Caco-2 (cell line): ENCODE measurements around the gene CABP1. TPM values are rescaled to one million over a fixed set of nuclear protein-coding genes. Genes with fewer than 3 reads are reported as not detected.
A peak's percentile ranks its signal among the peaks of the same experiment; 100 is the strongest.

Experiments
- BruUV-seq: library from RNA; stranded (reverse); fragments of 400-500 nt; replicated peaks from 2 replicates; lab custom pipeline; 2021; lab: Mats Ljungman, UMichigan
- CTCF ChIA-PET: fragments of 300-600 bp; sonication (Branson Sonifier 250); formaldehyde crosslinking; loops from one replicate; lab custom pipeline; 2022; ENCODE audit warnings: antibody characterized with exemption; lab: Charles Lee
- POLR2A ChIA-PET: fragments of 300-600 bp; sonication (Branson Sonifier 250); formaldehyde crosslinking; loops from one replicate; lab custom pipeline; 2022; ENCODE audit warnings: antibody characterized with exemption; lab: Charles Lee
- DNase-seq, 2 experiments: peaks; one replicate each; pipeline versions ENCODE4 v3.0.0 to v3.0.0-alpha.2; 2020 to 2022
- H3K27me3 ChIP-seq: replicated peaks from 2 replicates; pipeline ENCODE4 v1.6.0; 2011; ENCODE audit warnings: low read length; ENCODE audit not compliant: control insufficient read depth, insufficient read depth
- H3K36me3 ChIP-seq: 2 replicates; pipeline ENCODE4 v1.5.1; 2011; ENCODE audit warnings: low read length; ENCODE audit not compliant: control insufficient read depth, insufficient read depth
- H3K4me1 ChIP-seq: fragments of 250-450 bp; sonication (Bioruptor Pico); 2 replicates; pipeline ENCODE4 v1.5.1; 2020; ENCODE audit warnings: mild to moderate bottlenecking
- H3K4me3 ChIP-seq: 2 replicates; pipeline ENCODE4 v1.5.1; 2011; ENCODE audit warnings: low read depth, mild to moderate bottlenecking, control low read depth, low read length
- H3K9me3 ChIP-seq: fragments of 250-450 bp; sonication (Bioruptor Pico); 2 replicates; pipeline ENCODE4 v1.5.1; 2020; ENCODE audit warnings: mild to moderate bottlenecking, moderate library complexity
- H3K27ac Mint-ChIP-seq: one replicate; pipeline ENCODE4 v1.8.0; 2022; ENCODE audit warnings: mixed read lengths; ENCODE audit not compliant: unreplicated experiment
- H3K27me3 Mint-ChIP-seq: one replicate; pipeline ENCODE4 v1.8.0; 2022; ENCODE audit warnings: mixed read lengths; ENCODE audit not compliant: insufficient read depth, unreplicated experiment
- H3K36me3 Mint-ChIP-seq: one replicate; pipeline ENCODE4 v1.8.0; 2022; ENCODE audit warnings: mild to moderate bottlenecking, mixed read lengths; ENCODE audit not compliant: insufficient read depth, unreplicated experiment
- H3K4me1 Mint-ChIP-seq: one replicate; pipeline ENCODE4 v1.8.0; 2022; ENCODE audit warnings: low read depth, mixed read lengths; ENCODE audit not compliant: unreplicated experiment
- H3K4me3 Mint-ChIP-seq: one replicate; pipeline ENCODE4 v1.8.0; 2022; ENCODE audit warnings: mild to moderate bottlenecking, moderate library complexity, mixed read lengths; ENCODE audit not compliant: unreplicated experiment
- H3K9me3 Mint-ChIP-seq: one replicate; pipeline ENCODE4 v1.8.0; 2022; ENCODE audit warnings: mixed read lengths; ENCODE audit not compliant: unreplicated experiment
- intact Hi-C: fragments of 100-400 bp; cut with micrococcal nuclease; formaldehyde crosslinking; loops from one replicate; pipeline ENCODE4 v1.10.0; 2022; ENCODE audit not compliant: unreplicated experiment
- total RNA-seq: library from RNA; stranded (reverse); gene quantifications from 2 replicates; pipeline ENCODE4 v1.2.3, GENCODE V29; 2022
- TF ChIP-seq, protein P1 (sequence below), 2 experiments: fragments of 200-600 bp in 1 of 2; IDR thresholded peaks; 1 replicate in 1 of 2; 2 replicates in 1 of 2; pipeline versions ENCODE4 v1.5.1 to v1.8.0; 2011 to 2022; ENCODE audit warnings: antibody characterized with exemption in 1 of 2, control low read depth in 1 of 2, inconsistent platforms in 1 of 2, low read depth in 1 of 2, low read length in 1 of 2, mild to moderate bottlenecking in 1 of 2, moderate library complexity in 1 of 2; ENCODE audit not compliant: insufficient read depth in 1 of 2, severe bottlenecking in 1 of 2, unreplicated experiment in 1 of 2

CABP1 gene
- total RNA-seq, 1 experiment from 2014 or later: 0.95 TPM

DNA sequence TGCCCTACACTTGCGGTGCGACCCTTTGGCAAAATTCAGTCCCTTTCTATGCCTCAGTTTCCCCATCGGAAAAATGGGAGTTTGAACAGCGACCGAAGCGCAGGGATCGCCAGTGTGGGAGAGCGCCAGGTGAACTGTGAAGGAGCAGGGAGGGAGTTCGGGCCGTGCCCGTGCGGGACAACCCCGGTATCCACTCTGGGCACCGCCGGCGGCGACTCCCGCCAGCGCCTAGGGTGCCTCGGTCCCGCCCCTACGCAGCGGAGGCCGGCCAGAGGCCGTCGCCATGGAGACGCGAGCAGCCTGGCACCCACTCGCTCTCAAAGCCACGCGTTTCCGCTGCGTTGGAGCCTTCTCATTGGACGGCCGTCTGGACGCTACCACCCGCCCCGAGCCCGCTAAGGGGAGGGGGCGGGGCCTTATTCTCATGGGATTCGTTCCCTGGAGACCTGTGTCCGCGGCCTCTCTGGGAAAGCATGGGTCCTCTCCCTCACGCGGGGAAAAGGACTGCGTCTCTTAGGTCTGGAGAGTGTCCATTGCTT is 45.8 kb downstream of the CABP1 start:
- ChIA-PET POLR2A (no interaction called here), CTCF (interaction anchor here (0.6 to 1.0 kb wide), 3 partner anchors 13 to 105 kb away, joined by 3 to 11 read pairs (median 3); partner anchors contain the start of gene POP5)

DNA sequence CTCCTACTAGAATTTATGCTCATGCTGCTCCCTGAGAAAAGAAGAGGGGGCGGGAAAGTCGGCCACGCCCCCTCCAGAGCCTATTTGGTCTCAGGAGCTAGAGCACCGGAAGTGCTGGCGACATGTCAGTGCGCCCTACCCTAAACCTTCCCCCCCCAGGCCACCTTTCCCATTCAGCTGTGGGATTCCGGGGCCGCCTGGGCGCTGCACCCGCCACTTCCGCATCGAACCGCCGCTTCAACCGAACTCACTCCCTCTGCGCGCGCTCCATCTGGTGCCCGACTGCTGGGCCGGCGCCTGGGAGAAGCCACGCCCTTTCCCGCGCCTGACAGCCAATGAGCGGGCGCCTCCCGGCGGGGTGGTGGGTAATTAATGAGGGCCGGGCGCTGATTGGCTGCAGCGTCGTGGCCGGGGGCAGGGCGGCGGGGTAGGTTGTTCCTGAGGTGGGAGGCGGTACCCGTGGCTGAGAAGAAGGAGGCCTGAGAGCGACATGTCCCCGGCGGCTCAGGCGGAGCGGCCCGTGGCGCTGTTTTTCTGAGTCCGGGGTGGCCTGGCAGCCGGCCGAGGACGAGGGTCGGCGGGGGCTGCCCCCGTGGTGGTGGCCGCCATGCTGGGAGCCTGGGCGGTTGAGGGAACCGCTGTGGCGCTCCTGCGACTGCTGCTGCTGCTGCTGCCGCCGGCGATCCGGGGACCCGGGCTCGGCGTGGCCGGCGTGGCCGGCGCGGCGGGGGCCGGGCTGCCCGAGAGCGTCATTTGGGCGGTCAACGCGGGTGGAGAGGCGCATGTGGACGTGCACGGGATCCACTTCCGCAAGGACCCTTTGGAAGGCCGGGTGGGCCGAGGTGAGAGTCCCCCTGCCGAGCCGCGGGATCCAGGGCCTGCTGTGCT is 46.5 kb downstream of the CABP1 start, which contains the start of gene MLEC:
Gene MLEC (plus strand): TSS at position 460 of the 888 bp plus-strand sequence. CDS start 148 bp downstream, at position 608.
- CTCF ChIA-PET: interaction anchor here (0.6 to 1.0 kb wide), 4 partner anchors 14 to 190 kb away, joined by 3 to 11 read pairs (median 3); partner anchors contain the start of gene POP5
- no peaks in the 10 kb centered on the region for H3K27me3 Mint-ChIP-seq
- no TSS peak for BruUV-seq

More for the DNA sequence above, 45.8 kb downstream of the CABP1 start:
- Mint-ChIP-seq H3K4me3 (peak overlapping the region; percentile 79), H3K36me3 (peaks cover 9% of the 10 kb centered on the region), H3K9me3 (no peaks in the 10 kb centered on the region), H3K27me3 (no peaks in the 10 kb centered on the region), H3K27ac (peak overlapping the region; percentile 85), H3K4me1 (peaks cover 14% of the 10 kb centered on the region)
- Histone ChIP-seq H3K36me3 (no peaks in the 10 kb centered on the region), H3K9me3 (no peaks in the 10 kb centered on the region), H3K27me3 (no peaks in the 10 kb centered on the region), H3K4me3 (peak overlapping the region; percentile 90), H3K4me1 (peaks cover 23% of the 10 kb centered on the region)
- BruUV-seq: no TSS peak
- DNase-seq: peak; percentile 98 to 99
- TF ChIP-seq, protein P1, sequence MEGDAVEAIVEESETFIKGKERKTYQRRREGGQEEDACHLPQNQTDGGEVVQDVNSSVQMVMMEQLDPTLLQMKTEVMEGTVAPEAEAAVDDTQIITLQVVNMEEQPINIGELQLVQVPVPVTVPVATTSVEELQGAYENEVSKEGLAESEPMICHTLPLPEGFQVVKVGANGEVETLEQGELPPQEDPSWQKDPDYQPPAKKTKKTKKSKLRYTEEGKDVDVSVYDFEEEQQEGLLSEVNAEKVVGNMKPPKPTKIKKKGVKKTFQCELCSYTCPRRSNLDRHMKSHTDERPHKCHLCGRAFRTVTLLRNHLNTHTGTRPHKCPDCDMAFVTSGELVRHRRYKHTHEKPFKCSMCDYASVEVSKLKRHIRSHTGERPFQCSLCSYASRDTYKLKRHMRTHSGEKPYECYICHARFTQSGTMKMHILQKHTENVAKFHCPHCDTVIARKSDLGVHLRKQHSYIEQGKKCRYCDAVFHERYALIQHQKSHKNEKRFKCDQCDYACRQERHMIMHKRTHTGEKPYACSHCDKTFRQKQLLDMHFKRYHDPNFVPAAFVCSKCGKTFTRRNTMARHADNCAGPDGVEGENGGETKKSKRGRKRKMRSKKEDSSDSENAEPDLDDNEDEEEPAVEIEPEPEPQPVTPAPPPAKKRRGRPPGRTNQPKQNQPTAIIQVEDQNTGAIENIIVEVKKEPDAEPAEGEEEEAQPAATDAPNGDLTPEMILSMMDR (IDR thresholded peaks at IDR 0.05; ENCODE audit: insufficient read depth in 1 of 2, low read depth in 1 of 2, low read length in 1 of 2, severe bottlenecking in 1 of 2, unreplicated experiment in 1 of 2): no peak
- intact Hi-C loops: loop anchor here (2.0 to 5.0 kb wide), 2 partner anchors 39 to 105 kb away; partner anchors contain the start of gene POP5

More for the DNA sequence above, 46.5 kb downstream of the CABP1 start, which contains the start of gene MLEC:
- H3K27me3 ChIP-seq: no peaks in the 10 kb centered on the region
- H3K36me3 ChIP-seq: no peaks in the 10 kb centered on the region
- H3K36me3 Mint-ChIP-seq: peaks cover 9% of the 10 kb centered on the region
- TF ChIP-seq, protein P1 (IDR thresholded peaks at IDR 0.05; ENCODE audit: insufficient read depth in 1 of 2, low read depth in 1 of 2, low read length in 1 of 2, severe bottlenecking in 1 of 2, unreplicated experiment in 1 of 2): peak in 1 of 2 experiments; percentile 11
- H3K9me3 Mint-ChIP-seq: no peaks in the 10 kb centered on the region
- intact Hi-C loops: loop anchor here (1.0 to 5.0 kb wide), 3 partner anchors 27 to 106 kb away; partner anchors contain the start of gene POP5
- POLR2A ChIA-PET: no interaction called here
- peak within 1 kb of the TSS; percentile 90 for H3K4me3 ChIP-seq
- peak within 1 kb of the TSS; percentile 85 for H3K27ac Mint-ChIP-seq
- H3K4me3 Mint-ChIP-seq: peak within 1 kb of the TSS; percentile 79
- peak; percentile 98 to 99 for DNase-seq
- H3K9me3 ChIP-seq: no peaks in the 10 kb centered on the region
- H3K4me1 ChIP-seq: peaks cover 31% of the 10 kb centered on the region
- peaks cover 17% of the 10 kb centered on the region for H3K4me1 Mint-ChIP-seq
